Skeletal muscle cell (primary cell): ENCODE data around the gene ETFA.

ENCODE experiments used
- DNase-seq: peaks from one replicate; pipeline ENCODE4 v3.0.0-alpha.2; 2010; ENCODE audit warnings: low read depth
- H3K4me3 ChIP-seq: 2 replicates; pipeline ENCODE4 v1.5.1; 2011; ENCODE audit warnings: low read depth, mild to moderate bottlenecking, control low read depth, low read length, moderate library complexity

ETFA gene

DNA sequence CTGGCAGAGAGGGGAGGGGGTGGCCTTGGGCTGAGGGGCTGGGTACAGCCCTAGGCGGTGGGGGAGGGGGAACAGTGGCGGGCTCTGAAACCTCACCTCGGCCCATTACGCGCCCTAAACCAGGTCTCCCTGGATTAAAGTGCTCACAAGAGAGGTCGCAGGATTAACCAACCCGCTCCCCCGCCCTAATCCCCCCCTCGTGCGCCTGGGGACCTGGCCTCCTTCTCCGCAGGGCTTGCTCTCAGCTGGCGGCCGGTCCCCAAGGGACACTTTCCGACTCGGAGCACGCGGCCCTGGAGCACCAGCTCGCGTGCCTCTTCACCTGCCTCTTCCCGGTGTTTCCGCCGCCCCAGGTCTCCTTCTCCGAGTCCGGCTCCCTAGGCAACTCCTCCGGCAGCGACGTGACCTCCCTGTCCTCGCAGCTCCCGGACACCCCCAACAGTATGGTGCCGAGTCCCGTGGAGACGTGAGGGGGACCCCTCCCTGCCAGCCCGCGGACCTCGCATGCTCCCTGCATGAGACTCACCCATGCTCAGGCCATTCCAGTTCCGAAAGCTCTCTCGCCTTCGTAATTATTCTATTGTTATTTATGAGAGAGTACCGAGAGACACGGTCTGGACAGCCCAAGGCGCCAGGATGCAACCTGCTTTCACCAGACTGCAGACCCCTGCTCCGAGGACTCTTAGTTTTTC is 30.2 kb upstream of the ETFA start:
- no peak overlapping the region for H3K4me3 ChIP-seq
- DNase-seq = no peak

DNA sequence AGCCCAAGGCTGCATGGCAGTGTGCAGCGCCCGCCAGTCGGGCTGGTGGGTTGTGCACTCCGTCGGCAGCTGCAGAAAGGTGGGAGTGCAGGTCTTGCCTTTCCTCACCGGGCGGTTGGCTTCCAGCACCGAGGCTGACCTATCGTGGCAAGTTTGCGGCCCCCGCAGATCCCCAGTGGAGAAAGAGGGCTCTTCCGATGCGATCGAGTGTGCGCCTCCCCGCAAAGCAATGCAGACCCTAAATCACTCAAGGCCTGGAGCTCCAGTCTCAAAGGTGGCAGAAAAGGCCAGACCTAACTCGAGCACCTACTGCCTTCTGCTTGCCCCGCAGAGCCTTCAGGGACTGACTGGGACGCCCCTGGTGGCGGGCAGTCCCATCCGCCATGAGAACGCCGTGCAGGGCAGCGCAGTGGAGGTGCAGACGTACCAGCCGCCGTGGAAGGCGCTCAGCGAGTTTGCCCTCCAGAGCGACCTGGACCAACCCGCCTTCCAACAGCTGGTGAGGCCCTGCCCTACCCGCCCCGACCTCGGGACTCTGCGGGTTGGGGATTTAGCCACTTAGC is 29.6 kb upstream of the ETFA start:
- no peak for DNase-seq
- H3K4me3 ChIP-seq = no peak overlapping the region

GRCh38 chr15:76340198-76340802 is 29.0 kb upstream of the ETFA start:
- peak overlapping the region; percentile 18 for H3K4me3 ChIP-seq
- DNase-seq = no peak

- peak overlapping the region; percentile 18 for H3K4me3 ChIP-seq
These were observed 28.3 kb upstream of the ETFA start for GRCh38 chr15:76339305-76340197.

GRCh38 chr15:76338486-76339304 is 27.4 kb upstream of the ETFA start:
- H3K4me3 ChIP-seq = no peak overlapping the region
- no peak for DNase-seq

More at GRCh38 chr15:76339305-76340197, 28.3 kb upstream of the ETFA start:
- no peak for DNase-seq

GRCh38 chr15:76337696-76338485 is 26.6 kb upstream of the ETFA start:
- DNase-seq = no peak
- peak overlapping the region; percentile 41 for H3K4me3 ChIP-seq

- DNase-seq = no peak
- peak overlapping the region; percentile 41 for H3K4me3 ChIP-seq
These were observed 25.9 kb upstream of the ETFA start for GRCh38 chr15:76337059-76337695.

GRCh38 chr15:76336254-76337058 is 25.2 kb upstream of the ETFA start, which contains the start of gene ISL2:
TSS of gene ISL2 (plus strand) at chr15:76336773. CDS start at chr15:76336884, 111 bp downstream.
- H3K4me3 ChIP-seq = peak within 1 kb of the TSS; percentile 41
- DNase-seq = peak; percentile 48

- peak overlapping the region; percentile 41 for H3K4me3 ChIP-seq
- DNase-seq = no peak
These were observed 24.3 kb upstream of the ETFA start for GRCh38 chr15:76335307-76336253.

DNA sequence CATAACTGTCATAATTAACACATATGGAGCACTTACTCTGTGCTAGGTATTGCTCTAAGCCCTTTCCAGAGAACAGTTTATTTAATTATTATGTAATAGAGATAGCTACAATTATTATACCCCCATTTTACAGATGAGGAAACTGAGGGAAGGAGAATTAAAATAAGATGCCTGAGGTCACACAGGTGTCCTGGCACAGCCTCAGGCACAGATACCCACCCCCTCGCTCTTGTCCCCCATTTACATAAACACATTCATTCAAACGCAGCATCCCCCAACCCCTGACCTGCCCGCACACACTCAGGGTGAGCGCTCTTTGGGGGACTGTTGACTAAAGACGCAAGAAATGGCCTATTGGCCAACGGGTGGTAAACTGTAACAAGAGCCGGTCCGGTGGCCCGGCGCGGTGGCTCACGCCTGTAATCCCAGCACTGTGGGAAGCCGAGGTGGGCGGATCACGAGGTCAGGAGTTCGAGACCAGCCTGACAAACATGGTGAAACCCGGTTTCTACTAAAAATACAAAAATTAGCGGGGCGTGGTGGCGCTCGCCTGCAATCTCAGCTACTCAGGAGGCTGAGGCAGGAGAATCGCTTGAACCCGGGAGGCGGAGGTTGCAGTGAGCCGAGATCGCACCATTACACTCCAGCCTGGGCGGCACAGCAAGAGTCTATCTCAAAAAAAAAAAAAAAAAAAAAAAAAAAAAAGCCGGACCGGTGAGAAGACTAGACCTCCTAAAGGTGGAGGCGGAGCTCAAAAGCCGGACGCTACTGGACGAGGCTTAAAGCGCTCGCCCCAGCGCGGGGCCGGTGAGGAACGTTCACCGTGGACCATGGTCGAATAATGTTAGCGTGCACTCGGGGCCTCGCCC is 23.4 kb upstream of the ETFA start:
- no peak for DNase-seq
- H3K4me3 ChIP-seq = no peak overlapping the region

GRCh38 chr15:76333720-76334437 is 22.6 kb upstream of the ETFA start:
- no peak for DNase-seq
- no peak overlapping the region for H3K4me3 ChIP-seq

DNA sequence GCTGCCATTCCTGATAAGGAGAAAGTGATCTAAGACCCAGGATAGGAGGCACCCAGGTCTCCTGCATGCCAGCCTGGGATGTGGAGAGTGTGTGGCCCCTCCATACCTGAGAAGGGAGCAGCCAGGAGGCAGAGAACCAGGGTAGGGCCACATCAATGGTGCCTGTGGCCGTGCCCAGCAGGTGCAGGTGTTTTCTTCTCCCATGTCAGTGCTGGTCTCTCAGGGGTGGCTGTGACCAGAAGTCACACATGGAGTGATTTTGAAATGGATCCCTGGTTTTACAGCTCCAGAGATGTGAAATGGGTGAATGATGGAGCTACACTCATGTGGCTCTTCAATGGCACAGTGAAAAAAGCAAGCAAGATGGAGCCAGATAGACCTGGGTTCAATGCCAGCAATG is 22.0 kb upstream of the ETFA start:
- no peak for DNase-seq
- H3K4me3 ChIP-seq = no peak overlapping the region

GRCh38 chr15:76332796-76333195 is 21.5 kb upstream of the ETFA start:
- no peak for DNase-seq
- no peak overlapping the region for H3K4me3 ChIP-seq

DNA sequence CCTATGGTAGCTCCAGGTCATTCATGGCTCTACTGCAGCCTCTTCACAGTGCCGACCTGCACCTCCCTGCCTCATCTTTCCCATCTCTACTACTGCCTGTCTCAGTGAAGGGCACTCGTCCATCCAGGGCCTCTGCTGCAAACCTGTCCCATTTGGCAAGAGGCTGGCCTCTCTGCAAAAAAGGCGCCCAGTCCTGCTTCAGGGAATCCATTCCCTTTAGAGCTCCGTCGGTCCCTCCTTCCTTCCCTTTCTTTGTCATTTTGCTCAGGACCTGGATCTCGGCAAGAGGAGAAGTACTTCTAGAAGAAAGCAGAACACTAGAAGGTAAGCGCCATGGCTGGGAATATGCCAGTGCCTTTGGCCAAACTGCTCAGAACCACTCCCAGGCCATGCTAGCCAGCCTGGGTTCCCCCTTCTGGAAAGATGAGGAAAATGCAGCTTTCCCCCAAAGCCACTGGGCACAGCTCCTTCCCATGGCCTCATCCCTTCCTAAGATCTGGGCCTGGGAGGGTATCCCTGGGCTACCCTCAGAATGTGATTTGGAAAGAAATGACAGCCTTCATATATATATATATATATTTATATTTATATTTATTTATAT is 18.9 kb upstream of the ETFA start:
- no peak overlapping the region for H3K4me3 ChIP-seq
- DNase-seq = no peak
